GM12878 (cell line): ENCODE results near the gene CD14. TPM values are rescaled to one million over a fixed set of nuclear protein-coding genes. Genes with fewer than 3 reads are reported as not detected.
"Not testable (repeated sequence)": the region's sequence is repeated elsewhere in the genome, so short reads cannot be mapped to it uniquely, and the experiment has no call there.

Experiments
- ATAC-seq: fragments of 200-7000 bp; cut with Tn5 transposase; 3 replicates; pipeline ENCODE4 v1.9.1; 2020; ENCODE audit warnings: mild to moderate bottlenecking, moderate library complexity
- BruUV-seq: library from RNA; stranded (reverse); fragments of 400-500 nt; replicated peaks from 2 replicates; lab custom pipeline; 2021; lab: Mats Ljungman, UMichigan
- CTCF ChIA-PET: fragments of 300-600 bp; sonication (Branson Sonifier 250); formaldehyde crosslinking; extraction: SDS; loops from one replicate; lab custom pipeline; 2021; ENCODE audit warnings: inconsistent platforms; lab: Yijun Ruan, JAX
- POLR2A ChIA-PET: fragments of 350-600 bp; formaldehyde crosslinking; extraction: SDS; loops from one replicate; lab custom pipeline; 2021; ENCODE audit warnings: inconsistent platforms; lab: Charles Lee
- RAD21 ChIA-PET: fragments of 300-600 bp; sonication (Branson Sonifier 250); formaldehyde crosslinking; loops from one replicate; lab custom pipeline; 2023; ENCODE audit warnings: antibody characterized with exemption; ENCODE audit not compliant: unreplicated experiment; lab: Charles Lee
- SMC1A ChIA-PET: fragments of 300-600 bp; sonication (Branson Sonifier 250); formaldehyde crosslinking; loops from one replicate; lab custom pipeline; 2023; ENCODE audit not compliant: unreplicated experiment, uncharacterized antibody; lab: Charles Lee
- DNase-seq: peaks from one replicate; pipeline ENCODE4 v3.0.0-alpha.2; 2011; ENCODE audit warnings: low read depth, low spot score
- FAIRE-seq: peaks from 3 replicates; lab custom pipeline; 2011; peaks lifted over from hg19 to GRCh38; lab: Jason Lieb, UNC
- H2AFZ ChIP-seq: 2 replicates; pipeline ENCODE4 v1.6.0; 2011; ENCODE audit warnings: low read depth, low read length, control low read depth; ENCODE audit not compliant: control insufficient read depth
- H3K27ac ChIP-seq: 2 replicates; pipeline ENCODE4 v1.5.1; 2011; ENCODE audit warnings: control low read depth; ENCODE audit not compliant: control insufficient read depth, insufficient read depth
- H3K27me3 ChIP-seq, 2 experiments: replicated peaks in 1 of 2; 2 replicates each; pipeline versions ENCODE4 v1.6.0 to v1.6.1; 2011; ENCODE audit warnings: low read length in 1 of 2; ENCODE audit not compliant: control insufficient read depth in 2 of 2, insufficient read depth in 2 of 2
- H3K36me3 ChIP-seq, 2 experiments: 2 replicates each; pipeline ENCODE4 v1.5.1; 2011; ENCODE audit warnings: low read length in 1 of 2; ENCODE audit not compliant: control insufficient read depth in 2 of 2, insufficient read depth in 2 of 2
- H3K4me1 ChIP-seq: 2 replicates; pipeline ENCODE4 v1.6.1; 2011; ENCODE audit warnings: mild to moderate bottlenecking, low read length, moderate library complexity, mixed read lengths; ENCODE audit not compliant: control insufficient read depth, insufficient read depth
- H3K4me2 ChIP-seq: 2 replicates; pipeline ENCODE4 v1.6.0; 2011; ENCODE audit warnings: control low read depth; ENCODE audit not compliant: control insufficient read depth, insufficient read depth
- H3K4me3 ChIP-seq: fragments of 200-600 bp; sonication (generic); 2 replicates; pipeline ENCODE4 v1.5.1; 2016
- H3K79me2 ChIP-seq: 2 replicates; pipeline ENCODE4 v1.6.0; 2011; ENCODE audit warnings: low read length; ENCODE audit not compliant: control insufficient read depth, insufficient read depth
- H3K9ac ChIP-seq: 2 replicates; pipeline ENCODE4 v1.8.0; 2011; ENCODE audit warnings: low read length, control low read depth, mixed read lengths; ENCODE audit not compliant: control insufficient read depth, insufficient read depth
- H3K9me3 ChIP-seq: replicated peaks from 3 replicates; pipeline ENCODE4 v1.5.1; 2011; ENCODE audit warnings: mild to moderate bottlenecking, low read length; ENCODE audit not compliant: control insufficient read depth, insufficient read depth
- H4K20me1 ChIP-seq: 2 replicates; pipeline ENCODE4 v1.6.0; 2011; ENCODE audit not compliant: control insufficient read depth, insufficient read depth
- BHLHE40 ChIP-seq, 2 experiments: fragments of 450-650 bp in 1 of 2; IDR thresholded peaks; 2 replicates each; pipeline ENCODE4 v1.6.1; 2011 to 2017; ENCODE audit warnings: low read depth in 2 of 2, borderline replicate concordance in 1 of 2, improper control_type of control experiment in 1 of 2, low read length in 1 of 2, mild to moderate bottlenecking in 1 of 2
- CBX3 ChIP-seq: fragments of 200-600 bp; sonication (generic); IDR thresholded peaks from 2 replicates; pipeline ENCODE4 v1.6.1; 2016; ENCODE audit warnings: low read depth, borderline replicate concordance
- E4F1 ChIP-seq: fragments of 450-650 bp; IDR thresholded peaks from 2 replicates; pipeline ENCODE4 v1.6.1; 2018; ENCODE audit warnings: borderline replicate concordance, mild to moderate bottlenecking; ENCODE audit not compliant: partially characterized antibody
- EZH2 ChIP-seq: IDR thresholded peaks from 2 replicates; pipeline ENCODE4 v1.6.1; 2012; ENCODE audit warnings: low read depth, mild to moderate bottlenecking, control low read depth, inconsistent platforms, low read length, borderline replicate concordance; ENCODE audit not compliant: control insufficient read depth
- GABPA ChIP-seq: IDR thresholded peaks from 2 replicates; pipeline ENCODE4 v1.6.1; 2014; ENCODE audit warnings: antibody characterized with exemption, low read depth, mild to moderate bottlenecking, inconsistent platforms
- IRF3 ChIP-seq: fragments of 450-650 bp; IDR thresholded peaks from 2 replicates; pipeline ENCODE4 v1.6.1; 2014; ENCODE audit warnings: mild to moderate bottlenecking
- PAX5 ChIP-seq: IDR thresholded peaks from 2 replicates; pipeline ENCODE4 v1.6.1; 2011; ENCODE audit warnings: low read depth, low read length, borderline replicate concordance
- PAX8 ChIP-seq: fragments of 450-650 bp; IDR thresholded peaks from 2 replicates; pipeline ENCODE4 v1.6.1; 2017; ENCODE audit warnings: mild to moderate bottlenecking, moderate library complexity
- SUZ12 ChIP-seq: fragments of 200-600 bp; sonication (generic); IDR thresholded peaks from one replicate; pipeline ENCODE4 v1.6.1; 2018; ENCODE audit warnings: antibody characterized with exemption, mild to moderate bottlenecking; ENCODE audit not compliant: unreplicated experiment
- ZNF207 ChIP-seq: fragments of 450-650 bp; IDR thresholded peaks from 2 replicates; pipeline ENCODE4 v1.6.1; 2014; ENCODE audit warnings: antibody characterized with exemption, mild to moderate bottlenecking, borderline replicate concordance
- ZSCAN29 ChIP-seq: fragments of 450-650 bp; IDR thresholded peaks from 2 replicates; pipeline ENCODE4 v1.6.1; 2017; ENCODE audit warnings: mild to moderate bottlenecking, moderate library complexity
- WGBS: methylation state at CpG from one replicate; pipeline ENCODE4 v1.1.6; 2016; ENCODE audit warnings: low lambda C conversion rate; ENCODE audit not compliant: insufficient replicate concordance, insufficient coverage; ENCODE audit errors: missing lambda C conversion rate; 5-methylcytosine and 5-hydroxymethylcytosine counted together
- in situ Hi-C: fragments of 300-500 bp; cut with MboI; formaldehyde crosslinking; loops from 9 replicates; pipeline ENCODE4 v1.14.3; 2018; ENCODE audit warnings: mixed read lengths
- intact Hi-C: fragments of 100-400 bp; cut with micrococcal nuclease; formaldehyde crosslinking; loops from one replicate; pipeline ENCODE4 v1.14.2; 2022; ENCODE audit not compliant: unreplicated experiment
- polyA plus RNA-seq, 11 experiments: library from polyadenylated mRNA; depleted of rRNA in 4 of 11; unstranded in 6 of 11; stranded (reverse) in 5 of 11; fragments of >200 nt; fragmentation: Nextera tagmentation in 4 of 11; fragmentation: Illumina TruSeq in 1 of 11; extraction: Ambion mirVana in 4 of 11; extraction: Trizol in 1 of 11; gene quantifications; 1 replicate in 1 of 11; 2 replicates in 10 of 11; pipeline versions ENCODE4 v1.2.1 to v1.2.3, GENCODE V29; 2011 to 2016; ENCODE audit warnings: inconsistent platforms in 2 of 11, missing spikeins in 2 of 11, low read depth in 1 of 11
- total RNA-seq, 4 experiments: library from RNA; depleted of rRNA in 3 of 4; stranded (reverse); fragments of >200 nt in 3 of 4; fragmentation: Illumina TruSeq in 1 of 4; extraction: Trizol in 1 of 4; gene quantifications; 2 replicates each; pipeline versions ENCODE4 v1.2.1 to v1.2.3, GENCODE V29; 2013 to 2021
- TF ChIP-seq, protein P1 (sequence below): fragments of 150-350 bp; IDR thresholded peaks from 2 replicates; pipeline ENCODE4 v1.6.1; 2014; ENCODE audit warnings: mild to moderate bottlenecking, low read depth, low read length

The CD14 gene
- total and polyA plus RNA-seq, 10 of the 15 experiments (the other 5 are each of a cell fraction or from before 2014, with no cell fraction given), result 0.09 to 0.72 (median 0.18) TPM; not detected in 5

- H4K20me1 ChIP-seq, H3K27ac ChIP-seq, H3K36me3 ChIP-seq, H3K4me1 ChIP-seq, H2AFZ ChIP-seq, H3K9me3 ChIP-seq, RAD21 ChIA-PET, H3K9ac ChIP-seq, H3K27me3 ChIP-seq, in situ Hi-C loops, H3K79me2 ChIP-seq, POLR2A ChIA-PET, H3K4me3 ChIP-seq, FAIRE-seq, BruUV-seq, ATAC-seq, DNase-seq, intact Hi-C loops, H3K4me2 ChIP-seq: not testable (repeated sequence)
- ChIA-PET SMC1A (interaction anchor here (0.8 to 0.9 kb wide), 2 partner anchors 64 to 102 kb away, joined by 3 read pairs; no protein-coding TSS in a partner anchor), CTCF (interaction anchor here (1.5 kb wide), 1 partner anchor 250 kb away, joined by 4 read pairs; no protein-coding TSS in a partner anchor)
Measured at GRCh38 chr5:140623061-140623460, 9.9 kb downstream of the CD14 start.

DNA sequence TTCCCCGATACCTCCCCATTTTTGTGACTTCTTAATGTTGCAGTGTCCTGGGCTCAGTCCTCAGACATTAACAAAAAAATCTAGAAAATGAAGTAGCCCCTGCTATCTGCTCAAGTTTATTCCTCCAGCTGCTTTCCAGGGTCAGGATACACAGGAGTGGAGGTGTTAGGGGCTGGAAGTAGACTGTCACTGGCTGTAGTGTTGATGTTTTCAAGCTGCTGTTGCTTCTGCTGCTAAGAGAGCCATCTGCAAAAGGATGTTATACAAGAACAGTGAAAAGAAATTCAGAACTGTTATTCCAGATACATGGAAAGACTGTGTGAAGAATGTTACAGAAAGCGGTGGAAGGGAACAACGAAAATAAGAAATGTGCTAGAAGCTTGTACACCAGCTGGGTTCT, 10.7 kb downstream of the CD14 start:
- WGBS, result 81% methylated on average over 3 of the region's 3 CpGs

More for the DNA sequence above, 10.7 kb downstream of the CD14 start:
- Histone ChIP-seq H3K79me2 (no peaks in the 10 kb centered on the region), H3K9ac (no peak overlapping the region), H3K4me1 (no peaks in the 10 kb centered on the region), H3K9me3 (no peaks in the 10 kb centered on the region), H4K20me1 (no peaks in the 10 kb centered on the region), H3K27me3 (no peaks in the 10 kb centered on the region), H2AFZ (no peak overlapping the region), H3K36me3 (no peaks in the 10 kb centered on the region), H3K4me3 (no peak overlapping the region), H3K27ac (no peak overlapping the region)
- BruUV-seq, result no TSS peak
- POLR2A ChIA-PET, result no interaction called here
- FAIRE-seq, result no peak
- in situ Hi-C loops, result no loop called here
- SMC1A ChIA-PET, result interaction anchor here (0.7 to 0.9 kb wide), 4 partner anchors 35 to 101 kb away, joined by 3 to 4 read pairs (median 4); no protein-coding TSS in a partner anchor
- ATAC-seq, result no peak
- CTCF ChIA-PET, result interaction anchor here (0.6 to 1.5 kb wide), 2 partner anchors 250 to 1122 kb away, joined by 4 to 6 read pairs; no protein-coding TSS in a partner anchor
- intact Hi-C loops, result no loop called here
- no peak for DNase-seq
- RAD21 ChIA-PET, result no interaction called here
- TF ChIP-seq, protein P1, sequence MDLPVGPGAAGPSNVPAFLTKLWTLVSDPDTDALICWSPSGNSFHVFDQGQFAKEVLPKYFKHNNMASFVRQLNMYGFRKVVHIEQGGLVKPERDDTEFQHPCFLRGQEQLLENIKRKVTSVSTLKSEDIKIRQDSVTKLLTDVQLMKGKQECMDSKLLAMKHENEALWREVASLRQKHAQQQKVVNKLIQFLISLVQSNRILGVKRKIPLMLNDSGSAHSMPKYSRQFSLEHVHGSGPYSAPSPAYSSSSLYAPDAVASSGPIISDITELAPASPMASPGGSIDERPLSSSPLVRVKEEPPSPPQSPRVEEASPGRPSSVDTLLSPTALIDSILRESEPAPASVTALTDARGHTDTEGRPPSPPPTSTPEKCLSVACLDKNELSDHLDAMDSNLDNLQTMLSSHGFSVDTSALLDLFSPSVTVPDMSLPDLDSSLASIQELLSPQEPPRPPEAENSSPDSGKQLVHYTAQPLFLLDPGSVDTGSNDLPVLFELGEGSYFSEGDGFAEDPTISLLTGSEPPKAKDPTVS, result no peak
- TF ChIP-seq IRF3 (no peak), E4F1 (no peak), BHLHE40 (IDR thresholded peaks at IDR 0.05; ENCODE audit: borderline replicate concordance in 1 of 2, low read depth in 2 of 2, low read length in 1 of 2) (no peak), SUZ12 (no peak), GABPA (no peak), PAX5 (no peak), ZSCAN29 (no peak), ZNF207 (no peak), CBX3 (no peak), PAX8 (no peak), EZH2 (no peak)
- TF ChIP-seq, all 136 proteins: peak for 0
- H3K4me2 ChIP-seq, result no peak overlapping the region
